Measurements from ENCODE around the gene HRAS. TPM values are rescaled to one million over a fixed set of nuclear protein-coding genes. Genes with fewer than 3 reads are reported as not detected.

Gene HRAS
- total RNA-seq: 42.5 and 64.7 TPM in 2 replicates

GRCh38 chr11:535519-536454, at the start of gene HRAS:
HRAS (minus strand) TSS chr11:535576.

GRCh38 chr11:575996-576768, 40.8 kb upstream of the HRAS start, which contains the start of gene PHRF1:
PHRF1 (plus strand) TSS chr11:576470; CDS start chr11:581513, 5,043 bp downstream.

DNA sequence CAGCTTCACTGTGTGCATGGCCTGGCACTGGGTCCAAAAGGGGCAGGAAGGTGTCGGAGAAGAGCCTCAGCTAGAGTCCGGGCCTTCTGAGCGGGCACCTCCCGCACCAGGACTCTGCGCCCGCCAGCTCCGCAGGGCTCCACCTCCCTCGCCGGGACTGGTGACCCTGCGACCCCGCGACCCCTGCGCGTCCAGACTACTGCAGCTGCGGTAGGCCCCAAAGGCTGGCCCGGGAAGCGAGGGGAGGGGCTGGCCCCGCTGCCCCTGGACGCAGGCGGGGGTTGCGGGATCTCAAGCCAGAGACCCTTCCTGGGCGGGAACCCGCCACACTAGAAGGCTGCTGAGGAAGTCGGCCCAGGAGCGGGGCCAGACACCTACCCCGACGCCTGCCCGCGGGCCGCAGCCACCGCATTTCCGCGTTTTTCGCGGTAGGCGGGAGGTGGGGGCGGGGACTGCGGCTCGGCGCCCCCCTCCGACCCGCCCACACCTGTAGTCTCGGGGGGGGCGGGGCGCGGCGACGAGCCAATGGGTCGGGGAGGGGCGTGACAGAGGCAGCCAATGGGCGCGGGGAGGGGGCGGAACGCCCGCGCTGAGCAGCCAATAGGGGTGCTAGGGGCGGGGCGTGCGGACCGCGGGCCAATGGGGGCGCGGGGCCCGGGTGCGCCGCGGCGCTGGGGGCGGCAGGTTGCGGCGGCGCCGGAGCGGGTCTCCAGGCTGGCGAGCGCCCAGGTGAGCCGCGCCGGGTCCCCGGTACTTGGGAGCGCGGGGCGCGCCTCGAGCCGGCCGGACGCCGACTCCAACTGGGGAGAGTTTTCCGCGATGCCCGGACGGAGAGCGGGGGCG, 25.1 kb upstream of the HRAS start, which contains the start of the genes LMNTD2 and RASSF7:
LMNTD2 (minus strand) TSS at position 434 of the 843 bp plus-strand sequence; CDS start at position 412, 22 bp downstream.
RASSF7 (plus strand) TSS at position 666 of the 843 bp plus-strand sequence. CDS start 799 bp downstream, outside the sequence.

GRCh38 chr11:536841-537621, 1.7 kb upstream of the HRAS start, which contains the start of gene LRRC56:
LRRC56 (plus strand) TSS chr11:537527; CDS start chr11:540685, 3,158 bp downstream.

GRCh38 chr11:506995-507726, 28.2 kb downstream of the HRAS start, which contains the start of gene RNH1:
RNH1 (minus strand) TSS chr11:507242; CDS start chr11:502162, 5,080 bp downstream.

Other genes with a start within 250 kb of the HRAS start
- 6.5 and 14.6 TPM in 2 replicates for gene PGGHG, start 246.4 kb downstream of the HRAS start, total RNA-seq
- not detected in 2 replicates for gene IFITM5, start 236.1 kb downstream of the HRAS start, total RNA-seq
- gene IFITM2, start 227.8 kb downstream of the HRAS start, total RNA-seq: 141 and 628 TPM in 2 replicates
- 12.9 and 305 TPM in 2 replicates for gene IFITM1, start 221.5 kb downstream of the HRAS start, total RNA-seq
- 159 and 737 TPM in 2 replicates for gene IFITM3, start 214.7 kb downstream of the HRAS start, total RNA-seq
- 13.9 and 21.6 TPM in 2 replicates for gene B4GALNT4, start 166.1 kb downstream of the HRAS start, total RNA-seq
- gene PKP3, start 141.4 kb downstream of the HRAS start, total RNA-seq: 3.3 and 8.2 TPM in 2 replicates
- 48.6 and 96.8 TPM in 2 replicates for gene SIGIRR, start 120.6 kb downstream of the HRAS start, total RNA-seq
- 3.1 and 15.8 TPM in 2 replicates for gene ANO9, start 93.6 kb downstream of the HRAS start, total RNA-seq
- 46.6 and 69.7 TPM in 2 replicates for gene PTDSS2, start 85.3 kb downstream of the HRAS start, total RNA-seq
- gene RNH1, start 28.3 kb downstream of the HRAS start, total RNA-seq: 265 and 319 TPM in 2 replicates
- 0.33 and 2.3 TPM in 2 replicates for gene LRRC56, start 2.0 kb upstream of the HRAS start, total RNA-seq
- 0.65 and 7.2 TPM in 2 replicates for gene LMNTD2, start 25.2 kb upstream of the HRAS start, total RNA-seq
- 63.9 and 121 TPM in 2 replicates for gene RASSF7, start 25.4 kb upstream of the HRAS start, total RNA-seq
- 25.1 and 25.4 TPM in 2 replicates for gene PHRF1, start 40.9 kb upstream of the HRAS start, total RNA-seq
- 24.3 and 35.4 TPM in 2 replicates for gene IRF7, start 80.4 kb upstream of the HRAS start, total RNA-seq
- gene CDHR5, start 89.4 kb upstream of the HRAS start, total RNA-seq: under 0.01 and 3.9 TPM in 2 replicates
- gene SCT, start 91.6 kb upstream of the HRAS start, total RNA-seq: 3.5 TPM in 1 of 2 replicates, not detected in the other
- not detected in 2 replicates for gene DRD4, start 101.7 kb upstream of the HRAS start, total RNA-seq
- 52.5 and 78.3 TPM in 2 replicates for gene DEAF1, start 159.6 kb upstream of the HRAS start, total RNA-seq
- 12.2 and 45.6 TPM in 2 replicates for gene TMEM80, start 160.2 kb upstream of the HRAS start, total RNA-seq
- 104 and 173 TPM in 2 replicates for gene EPS8L2, start 170.7 kb upstream of the HRAS start, total RNA-seq
- 179 and 256 TPM in 2 replicates for gene TALDO1, start 211.9 kb upstream of the HRAS start, total RNA-seq
- 36.2 and 64.3 TPM in 2 replicates for gene GATD1, start 241.9 kb upstream of the HRAS start, total RNA-seq

Measured in mesangial cell (primary cell).